Uterine smooth muscle cell (primary cell): ENCODE results near the gene AOC3. TPM values are rescaled to one million over a fixed set of nuclear protein-coding genes. Genes with fewer than 3 reads are reported as not detected.

Experiments used
- total RNA-seq: library from RNA; depleted of rRNA; stranded (reverse); fragments of >200 nt; gene quantifications from 2 replicates; pipeline ENCODE4 v1.2.3, GENCODE V29; 2014

Gene AOC3
- total RNA-seq = 0.11 and 0.12 TPM in 2 replicates

GRCh38 chr17:42850954-42851353, at the start of gene AOC3:
Gene AOC3, plus strand, starts transcription at chr17:42851199. Its CDS starts 145 bp downstream, at chr17:42851344.

GRCh38 chr17:42832934-42833766, 17.8 kb upstream of the AOC3 start, which contains the start of gene PSME3:
Gene PSME3, plus strand, starts transcription at chr17:42833397. Its CDS starts 235 bp downstream, at chr17:42833632.

GRCh38 chr17:42844271-42844670, 6.7 kb upstream of the AOC3 start, which contains the start of gene AOC2:
Gene AOC2, plus strand, starts transcription at chr17:42844580. Its CDS starts 47 bp downstream, at chr17:42844627.

GRCh38 chr17:42900460-42901331, 49.7 kb downstream of the AOC3 start, which contains the start of gene G6PC1:
Gene G6PC1, plus strand, starts transcription at chr17:42900799. Its CDS starts 78 bp downstream, at chr17:42900877.

Other genes starting within 250 kb of the AOC3 start
- gene RETREG3, start 241.8 kb upstream of the AOC3 start, total RNA-seq = 44.9 and 55.6 TPM in 2 replicates
- 16.4 and 31.3 TPM in 2 replicates for gene TUBG1, start 241.5 kb upstream of the AOC3 start, total RNA-seq
- 7.4 and 11.0 TPM in 2 replicates for gene TUBG2, start 191.9 kb upstream of the AOC3 start, total RNA-seq
- gene PLEKHH3, start 174.2 kb upstream of the AOC3 start, total RNA-seq = 14.6 and 20.4 TPM in 2 replicates
- 3.5 and 5.8 TPM in 2 replicates for gene CCR10, start 169.4 kb upstream of the AOC3 start, total RNA-seq
- 45.2 and 52.4 TPM in 2 replicates for gene CNTNAP1, start 168.7 kb upstream of the AOC3 start, total RNA-seq
- 18.6 and 24.0 TPM in 2 replicates for gene EZH1, start 106.2 kb upstream of the AOC3 start, total RNA-seq
- 0.37 TPM in 1 of 2 replicates, not detected in the other for gene RAMP2, start 90.0 kb upstream of the AOC3 start, total RNA-seq
- 62.7 and 87.4 TPM in 2 replicates for gene VPS25, start 77.8 kb upstream of the AOC3 start, total RNA-seq
- gene WNK4, start 70.6 kb upstream of the AOC3 start, total RNA-seq = 2.9 and 4.3 TPM in 2 replicates
- 58.2 and 72.0 TPM in 2 replicates for gene COA3, start 52.5 kb upstream of the AOC3 start, total RNA-seq
- 0.37 TPM in 1 of 2 replicates, not detected in the other for gene CNTD1, start 52.3 kb upstream of the AOC3 start, total RNA-seq
- gene BECN1, start 26.9 kb upstream of the AOC3 start, total RNA-seq = 107 and 110 TPM in 2 replicates
- 58.4 and 103 TPM in 2 replicates for gene PSME3, start 17.8 kb upstream of the AOC3 start, total RNA-seq
- gene AOC2, start 6.6 kb upstream of the AOC3 start, total RNA-seq = 0.33 and 0.75 TPM in 2 replicates
- gene G6PC1, start 49.6 kb downstream of the AOC3 start, total RNA-seq = not detected in 2 replicates
- 25.2 and 25.3 TPM in 2 replicates for gene AARSD1, start 113.3 kb downstream of the AOC3 start, total RNA-seq
- 0.12 and 0.44 TPM in 2 replicates for gene PTGES3L, start 128.9 kb downstream of the AOC3 start, total RNA-seq
- gene RUNDC1, start 129.4 kb downstream of the AOC3 start, total RNA-seq = 12.2 and 13.4 TPM in 2 replicates
- 858 and 1,281 TPM in 2 replicates for gene RPL27, start 147.2 kb downstream of the AOC3 start, total RNA-seq
- 26.0 and 32.0 TPM in 2 replicates for gene IFI35, start 155.6 kb downstream of the AOC3 start, total RNA-seq
- gene VAT1, start 171.2 kb downstream of the AOC3 start, total RNA-seq = 179 and 300 TPM in 2 replicates
- 0.44 and 0.50 TPM in 2 replicates for gene RND2, start 174.0 kb downstream of the AOC3 start, total RNA-seq